Right hindlimb (tissue), 1 donor: ENCODE results near the gene ASNS.

Source experiments
- DNase-seq: peaks from one replicate; pipeline ENCODE4 v3.0.0-alpha.2; 2018

The ASNS gene

GRCh38 chr7:97842006-97842405, 30.2 kb downstream of the ASNS start:
- DNase-seq, result no peak

GRCh38 chr7:97835296-97836138, 36.7 kb downstream of the ASNS start:
- peak; percentile 56 for DNase-seq

- no peak for DNase-seq
Measured at GRCh38 chr7:97819161-97819560, 53.0 kb downstream of the ASNS start.

GRCh38 chr7:97818066-97818663, 54.0 kb downstream of the ASNS start:
- no peak for DNase-seq
